GM20431 (cell line): ENCODE data around the gene TET3.

ENCODE experiments used
- in situ Hi-C: fragments of 300-500 bp; cut with MseI, MboI; formaldehyde crosslinking; loops from one replicate; pipeline ENCODE4 v1.15.0; 2020; ENCODE audit warnings: low sequenced_read_pairs; ENCODE audit not compliant: unreplicated experiment

Gene TET3

DNA sequence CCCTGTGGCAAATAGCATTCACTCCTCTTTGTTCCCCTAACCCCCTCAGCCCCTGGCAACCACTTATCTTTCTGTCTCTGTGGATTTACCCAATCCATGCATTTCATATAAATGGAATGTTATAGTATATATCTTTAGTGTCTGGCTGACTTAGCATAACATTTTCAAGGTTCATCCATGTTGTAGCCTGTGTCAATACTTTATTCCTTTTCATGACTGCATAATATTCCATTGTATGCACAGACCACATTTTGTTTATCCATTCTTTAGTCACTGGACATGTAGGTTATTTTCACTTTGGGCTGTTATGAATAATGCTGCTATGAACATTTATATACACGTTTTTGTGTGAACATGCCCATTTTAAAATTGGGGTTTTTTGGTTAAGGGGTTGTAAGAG lies 42.8 kb downstream of the TET3 start:
- in situ Hi-C loops, result no loop called here

DNA sequence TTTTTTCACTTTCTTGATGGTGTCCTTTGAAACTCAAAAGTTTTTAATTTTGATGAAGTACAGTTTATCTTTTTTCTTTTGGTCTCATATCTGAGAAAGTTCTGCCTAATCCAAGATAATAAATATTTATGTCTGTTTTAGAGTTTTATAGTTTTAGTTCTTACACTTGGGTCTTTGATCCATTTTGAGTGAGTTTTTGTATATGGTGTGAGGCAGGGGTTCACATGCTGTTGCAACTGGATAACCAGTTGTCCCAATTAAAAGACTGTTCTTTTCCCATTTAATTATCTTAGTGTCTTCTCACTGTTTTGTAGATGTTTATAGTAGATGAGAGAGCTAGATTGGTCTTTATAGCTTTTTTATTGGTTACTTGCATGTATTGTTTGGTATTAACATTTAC lies 43.6 kb downstream of the TET3 start:
- in situ Hi-C loops, result no loop called here

DNA sequence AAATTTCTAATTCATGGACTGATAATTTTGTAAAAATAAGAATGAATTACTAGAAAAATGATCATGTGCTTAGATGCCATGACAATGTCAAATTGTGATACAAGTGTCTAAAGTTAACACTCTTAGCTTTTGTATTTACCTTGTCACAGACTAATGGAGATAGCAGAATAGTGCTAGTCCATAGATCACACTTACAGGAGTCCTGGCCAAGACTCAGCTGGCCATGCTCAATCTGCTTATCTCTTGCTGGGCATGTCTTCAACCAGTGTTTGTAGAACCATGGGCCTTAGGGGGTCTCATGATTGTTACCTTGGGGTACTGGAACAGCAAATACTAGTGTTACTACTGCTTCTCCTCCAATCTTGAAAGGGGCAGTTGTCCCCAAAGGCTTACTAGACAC lies 44.0 kb downstream of the TET3 start:
- in situ Hi-C loops, result no loop called here

DNA sequence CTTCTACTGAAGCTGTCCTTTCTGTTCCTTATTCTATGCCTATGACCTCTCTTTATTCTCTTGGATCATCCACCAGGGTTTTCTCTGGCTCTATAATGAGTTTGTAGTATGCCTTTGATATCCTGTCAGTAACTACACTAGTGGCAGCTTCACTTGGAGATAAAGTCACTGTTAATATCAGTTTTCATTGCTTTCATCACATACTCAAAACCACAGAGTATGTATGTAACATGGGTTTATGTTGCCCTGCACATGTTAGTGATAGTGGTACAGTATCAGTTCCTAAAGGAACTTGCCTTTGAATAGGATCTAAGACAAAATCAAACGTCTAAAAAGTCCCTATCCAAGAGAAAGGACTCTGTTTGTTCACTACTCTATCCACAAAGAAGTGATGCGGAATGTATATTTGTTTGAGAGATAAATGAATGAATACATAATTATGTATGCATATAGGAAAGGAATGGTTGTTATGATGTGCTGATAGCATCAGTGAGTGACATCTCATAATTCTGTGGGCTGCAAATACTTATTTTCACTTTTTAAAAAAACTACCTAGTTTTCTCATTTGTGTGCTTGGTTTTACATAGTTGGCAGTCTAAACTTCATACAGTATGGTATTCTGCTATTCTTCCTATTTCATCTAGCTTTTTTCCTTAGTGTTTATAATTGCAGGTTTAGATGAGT lies 45.1 kb downstream of the TET3 start:
- in situ Hi-C loops, result no loop called here

DNA sequence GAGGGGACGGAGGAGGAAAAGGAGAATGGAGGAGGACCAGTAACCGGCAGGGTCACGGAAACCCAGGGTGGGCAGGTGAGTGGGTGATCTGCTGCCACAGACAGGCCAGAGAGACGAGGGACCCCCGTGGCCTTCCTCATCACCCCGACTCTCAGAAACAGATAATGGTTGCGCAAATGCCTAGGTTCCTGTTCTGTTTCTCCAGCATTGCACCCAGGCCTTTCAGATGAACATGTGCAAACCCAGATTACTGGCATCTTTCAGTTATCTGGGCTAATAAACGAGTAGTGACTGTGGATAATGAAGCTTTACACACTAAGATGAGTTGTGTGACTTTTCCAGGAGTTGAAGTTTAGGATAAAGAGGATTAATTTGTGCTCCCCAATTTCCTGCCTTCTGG lies 46.5 kb downstream of the TET3 start:
- in situ Hi-C loops, result no loop called here

DNA sequence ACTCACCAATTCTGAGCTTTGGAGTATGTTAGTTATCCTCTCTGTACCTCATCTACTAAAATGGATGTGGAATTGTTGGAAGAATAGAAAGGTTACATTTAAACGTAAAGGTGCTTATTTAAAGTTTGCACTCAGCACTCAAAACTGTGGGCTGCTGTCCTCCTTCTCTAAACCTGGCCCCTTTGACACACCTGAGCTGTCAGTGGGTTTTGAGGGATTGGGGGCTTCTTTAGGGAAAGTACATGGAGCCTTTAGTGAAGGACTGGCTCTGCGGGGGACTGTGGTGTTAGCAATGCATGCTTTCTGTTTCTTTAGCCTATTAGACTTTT lies 47.2 kb downstream of the TET3 start:
- in situ Hi-C loops, result no loop called here

DNA sequence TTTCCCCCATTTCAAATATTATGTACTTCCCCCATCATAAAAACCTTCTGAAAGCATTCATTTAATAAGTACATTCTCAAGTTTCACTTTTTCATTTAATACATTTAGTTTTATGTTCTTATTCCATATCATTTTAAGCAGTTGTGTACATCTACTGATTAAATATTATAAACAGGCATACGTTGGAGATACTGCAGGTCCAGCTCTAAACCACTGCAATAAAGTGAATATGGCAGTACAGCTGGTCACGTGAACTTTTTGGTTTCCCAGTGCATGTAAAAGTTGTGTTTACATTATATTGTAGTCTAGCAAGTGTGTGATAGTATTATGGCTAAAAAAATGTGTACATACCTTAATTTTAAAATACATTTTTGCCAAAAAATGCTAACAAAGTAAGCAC lies 48.7 kb downstream of the TET3 start:
- in situ Hi-C loops, result no loop called here
